Fibroblast of mammary gland (primary cell): ENCODE measurements around the gene LDB2.
A peak's percentile ranks its signal among the peaks of the same experiment; 100 is the strongest.

ENCODE experiments used
- DNase-seq: peaks from one replicate; pipeline ENCODE4 v3.0.0-alpha.2; 2010; ENCODE audit warnings: low read depth
- H3K4me3 ChIP-seq: 2 replicates; pipeline ENCODE4 v1.5.1; 2011; ENCODE audit warnings: low read depth, mild to moderate bottlenecking, low read length, moderate library complexity; ENCODE audit not compliant: control insufficient read depth
- TF ChIP-seq, protein P1 (sequence below): conservative IDR thresholded peaks from 2 replicates; pipeline ENCODE4 v1.5.1; 2011; ENCODE audit warnings: low read depth, low read length, inconsistent platforms; ENCODE audit not compliant: control insufficient read depth, insufficient read depth

LDB2 gene

DNA sequence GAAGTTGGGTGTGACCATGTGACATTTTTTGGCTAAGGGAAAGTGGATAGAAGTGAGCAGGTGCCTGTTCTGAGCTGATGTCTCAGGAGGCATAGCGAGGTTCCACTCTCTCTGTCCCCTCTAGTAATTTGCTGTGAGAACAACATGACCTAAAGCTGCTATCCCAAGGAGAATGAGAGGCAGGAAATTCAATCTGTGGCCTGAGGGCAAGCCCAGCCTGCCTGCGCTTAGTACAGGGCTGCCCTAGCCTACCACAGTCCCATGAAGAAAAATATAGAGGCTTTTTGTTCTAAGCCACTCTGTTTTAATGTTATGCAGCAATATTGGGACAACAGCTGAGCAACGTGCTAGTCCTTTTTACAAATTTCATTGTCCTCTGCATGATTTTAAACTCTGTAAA, 193.1 kb downstream of the LDB2 start:
- TF ChIP-seq, protein P1, sequence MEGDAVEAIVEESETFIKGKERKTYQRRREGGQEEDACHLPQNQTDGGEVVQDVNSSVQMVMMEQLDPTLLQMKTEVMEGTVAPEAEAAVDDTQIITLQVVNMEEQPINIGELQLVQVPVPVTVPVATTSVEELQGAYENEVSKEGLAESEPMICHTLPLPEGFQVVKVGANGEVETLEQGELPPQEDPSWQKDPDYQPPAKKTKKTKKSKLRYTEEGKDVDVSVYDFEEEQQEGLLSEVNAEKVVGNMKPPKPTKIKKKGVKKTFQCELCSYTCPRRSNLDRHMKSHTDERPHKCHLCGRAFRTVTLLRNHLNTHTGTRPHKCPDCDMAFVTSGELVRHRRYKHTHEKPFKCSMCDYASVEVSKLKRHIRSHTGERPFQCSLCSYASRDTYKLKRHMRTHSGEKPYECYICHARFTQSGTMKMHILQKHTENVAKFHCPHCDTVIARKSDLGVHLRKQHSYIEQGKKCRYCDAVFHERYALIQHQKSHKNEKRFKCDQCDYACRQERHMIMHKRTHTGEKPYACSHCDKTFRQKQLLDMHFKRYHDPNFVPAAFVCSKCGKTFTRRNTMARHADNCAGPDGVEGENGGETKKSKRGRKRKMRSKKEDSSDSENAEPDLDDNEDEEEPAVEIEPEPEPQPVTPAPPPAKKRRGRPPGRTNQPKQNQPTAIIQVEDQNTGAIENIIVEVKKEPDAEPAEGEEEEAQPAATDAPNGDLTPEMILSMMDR: no peak
- H3K4me3 ChIP-seq: no peak overlapping the region
- no peak for DNase-seq

DNA sequence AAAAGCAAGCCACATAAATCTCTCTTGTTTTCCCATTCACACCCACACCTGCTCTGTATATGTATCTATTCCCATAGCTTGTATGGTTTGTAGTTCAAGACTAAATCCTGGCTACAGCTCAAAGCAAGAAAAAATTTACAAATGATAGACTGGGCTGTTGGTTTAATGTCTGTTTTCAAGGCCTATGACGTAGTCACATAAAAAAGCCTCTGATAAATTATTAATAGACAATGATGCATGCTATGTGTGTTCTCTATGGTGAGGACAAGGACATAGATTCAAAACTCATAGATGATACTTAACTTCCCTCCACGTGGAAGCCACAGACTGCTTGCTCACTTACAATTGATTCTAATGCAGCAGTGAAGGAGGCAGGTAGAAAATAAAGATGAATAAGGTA, 194.0 kb downstream of the LDB2 start:
- no peak for DNase-seq
- no peak overlapping the region for H3K4me3 ChIP-seq
- TF ChIP-seq, protein P1: no peak

DNA sequence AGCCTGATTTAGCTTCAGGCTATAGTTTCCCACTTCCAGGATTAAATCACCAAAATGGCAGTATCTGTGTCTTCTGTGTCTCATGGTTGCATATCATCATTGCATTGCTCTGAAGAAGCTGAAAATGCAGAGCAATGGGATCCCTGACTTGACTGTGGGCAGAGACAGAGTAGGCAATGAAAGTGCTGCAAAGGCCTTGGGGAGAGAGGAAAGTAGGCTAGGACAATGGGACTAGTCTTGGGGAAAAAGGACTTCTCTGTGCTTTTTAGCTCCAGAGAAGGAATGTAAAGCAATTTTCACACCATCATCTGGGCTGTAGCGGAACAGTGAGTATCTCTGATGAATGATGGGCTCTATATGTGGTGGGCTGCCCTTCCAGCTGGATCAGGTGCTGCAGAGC, 202.5 kb downstream of the LDB2 start:
- TF ChIP-seq, protein P1: no peak
- no peak for DNase-seq
- no peak overlapping the region for H3K4me3 ChIP-seq

GRCh38 chr4:16694884-16695276, 203.6 kb downstream of the LDB2 start:
- no peak overlapping the region for H3K4me3 ChIP-seq
- TF ChIP-seq, protein P1: no peak
- no peak for DNase-seq

- peak; percentile 53 for DNase-seq
- TF ChIP-seq, protein P1: no peak
- no peak overlapping the region for H3K4me3 ChIP-seq
Observed at GRCh38 chr4:16694173-16694883, 204.1 kb downstream of the LDB2 start.

DNA sequence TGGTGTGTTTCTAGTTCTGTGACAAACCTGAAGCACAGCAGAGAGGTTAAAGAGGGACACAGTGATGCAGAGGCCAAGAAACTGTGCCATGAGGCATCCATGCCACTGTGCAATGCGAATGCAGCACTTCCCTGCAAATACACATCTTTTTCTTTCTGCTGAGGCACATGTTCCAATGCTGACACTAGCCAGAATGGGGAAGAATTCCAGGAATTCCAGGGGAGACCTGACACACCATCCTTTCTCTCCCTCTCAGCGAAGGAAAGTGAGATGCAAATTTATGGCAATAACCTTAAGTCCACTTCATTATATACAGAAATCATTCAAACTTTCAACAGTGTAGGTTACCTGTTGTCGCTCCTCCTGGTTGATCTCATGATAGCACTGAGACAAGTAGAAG, 204.8 kb downstream of the LDB2 start:
- no peak overlapping the region for H3K4me3 ChIP-seq
- TF ChIP-seq, protein P1: no peak
- DNase-seq: no peak
